CD4-positive, CD25-positive, alpha-beta regulatory T cell (primary cell): ENCODE measurements around the gene SPAG16. TPM values are rescaled to one million over a fixed set of nuclear protein-coding genes. Genes with fewer than 3 reads are reported as not detected.

Experiments
- ATAC-seq, 2 donors: fragments of 150-1000 bp; cut with Tn5 transposase; one replicate each; pipeline ENCODE4 v1.10.0; 2021; ENCODE audit warnings: low read depth in 2 of 2, moderate number of reproducible peaks in 2 of 2, moderate library complexity in 1 of 2
- DNase-seq, 3 donors: peaks; one replicate each; pipeline versions ENCODE4 v3.0.0 to v3.0.0-alpha.2; 2012 to 2022; ENCODE audit warnings: mixed read lengths in 1 of 3
- H3K27ac ChIP-seq: one replicate; pipeline ENCODE4 v1.7.0; 2013; ENCODE audit warnings: mild to moderate bottlenecking, low read length; ENCODE audit not compliant: insufficient read depth, poor library complexity, severe bottlenecking
- H3K27me3 ChIP-seq: one replicate; pipeline ENCODE4 v1.7.0; 2013; ENCODE audit warnings: low read length; ENCODE audit not compliant: control insufficient read depth, insufficient read depth
- H3K36me3 ChIP-seq: one replicate; pipeline ENCODE4 v1.7.0; 2013; ENCODE audit warnings: mild to moderate bottlenecking, low read length, moderate library complexity; ENCODE audit not compliant: control insufficient read depth, insufficient read depth
- H3K4me1 ChIP-seq: 2 replicates; pipeline ENCODE4 v1.7.0; 2013; ENCODE audit warnings: mild to moderate bottlenecking, low read length; ENCODE audit not compliant: insufficient read depth, control insufficient read depth, poor library complexity, severe bottlenecking
- H3K4me3 ChIP-seq: one replicate; pipeline ENCODE4 v1.7.0; 2013; ENCODE audit warnings: low read depth, mild to moderate bottlenecking, low read length, moderate library complexity
- H3K9me3 ChIP-seq, 2 experiments: 1 replicate in 1 of 2; 2 replicates in 1 of 2; pipeline ENCODE4 v1.7.0; 2013; ENCODE audit warnings: low read length in 2 of 2, mild to moderate bottlenecking in 1 of 2, moderate library complexity in 1 of 2; ENCODE audit not compliant: control insufficient read depth in 2 of 2
- H3K27ac Mint-ChIP-seq, 3 donors: one replicate each; pipeline ENCODE4 v1.8.0; 2020 to 2022; ENCODE audit warnings: mild to moderate bottlenecking in 3 of 3, mixed read lengths in 3 of 3, moderate library complexity in 2 of 3
- H3K27me3 Mint-ChIP-seq: one replicate; pipeline ENCODE4 v1.8.0; 2022; ENCODE audit warnings: mild to moderate bottlenecking, mixed read lengths
- H3K36me3 Mint-ChIP-seq: one replicate; pipeline ENCODE4 v1.8.0; 2020; ENCODE audit warnings: mixed read lengths
- H3K4me1 Mint-ChIP-seq, 4 donors: one replicate each; pipeline ENCODE4 v1.8.0; 2020 to 2022; ENCODE audit warnings: mixed read lengths in 4 of 4, mild to moderate bottlenecking in 1 of 4
- H3K4me3 Mint-ChIP-seq, 4 donors: one replicate each; pipeline ENCODE4 v1.8.0; 2020 to 2022; ENCODE audit warnings: mild to moderate bottlenecking in 4 of 4, mixed read lengths in 4 of 4, moderate library complexity in 3 of 4
- H3K9me3 Mint-ChIP-seq, 7 donors: one replicate each; pipeline ENCODE4 v1.8.0; 2020 to 2022; ENCODE audit warnings: mixed read lengths in 7 of 7, mild to moderate bottlenecking in 3 of 7, moderate library complexity in 2 of 7
- polyA plus RNA-seq, 4 donors: library from polyadenylated mRNA; unstranded; fragments of 300-500 nt; fragmentation: Illumina TruSeq; gene quantifications; one replicate each; pipeline ENCODE4 v1.2.3, GENCODE V29; 2021
- total RNA-seq: library from RNA; stranded (reverse); gene quantifications from one replicate; pipeline ENCODE4 v1.2.3, GENCODE V29; 2022

SPAG16 gene
- total and polyA plus RNA-seq, 5 donors from 2014 or later = 7.7 to 21.1 (median 19.4) TPM

DNA sequence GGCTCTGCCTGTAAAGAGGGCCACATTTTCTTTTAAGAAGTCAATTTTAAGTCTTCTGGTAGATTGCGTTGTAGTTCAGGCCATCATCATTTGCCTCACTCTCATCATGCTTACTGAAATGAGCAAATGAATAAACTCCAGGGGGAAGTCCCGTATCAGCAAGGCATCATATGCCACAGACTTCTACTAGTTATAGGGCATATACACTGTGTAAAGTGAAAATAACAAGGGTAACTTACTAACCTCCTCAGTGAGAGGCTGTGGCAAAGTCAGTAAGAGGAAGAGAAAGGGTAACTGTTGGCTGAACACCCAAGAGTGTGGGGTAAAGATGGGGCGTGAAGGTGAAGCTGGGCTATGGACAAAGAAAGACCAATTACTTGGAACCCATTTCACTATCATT, 456.2 kb downstream of the SPAG16 start:
- Mint-ChIP-seq H3K27ac (no peak overlapping the region), H3K4me3 (no peak overlapping the region), H3K9me3 (peaks cover 0 to 1% (median 0%) of the 10 kb centered on the region in 7 donors), H3K36me3 (no peaks in the 10 kb centered on the region), H3K27me3 (peaks cover 6% of the 10 kb centered on the region), H3K4me1 (no peaks in the 10 kb centered on the region)
- Histone ChIP-seq H3K36me3 (no peaks in the 10 kb centered on the region), H3K27ac (no peak overlapping the region), H3K9me3 (no peaks in the 10 kb centered on the region), H3K4me3 (no peak overlapping the region), H3K27me3 (no peaks in the 10 kb centered on the region), H3K4me1 (no peaks in the 10 kb centered on the region)
- ATAC-seq (no peak), DNase-seq (no peak)

DNA sequence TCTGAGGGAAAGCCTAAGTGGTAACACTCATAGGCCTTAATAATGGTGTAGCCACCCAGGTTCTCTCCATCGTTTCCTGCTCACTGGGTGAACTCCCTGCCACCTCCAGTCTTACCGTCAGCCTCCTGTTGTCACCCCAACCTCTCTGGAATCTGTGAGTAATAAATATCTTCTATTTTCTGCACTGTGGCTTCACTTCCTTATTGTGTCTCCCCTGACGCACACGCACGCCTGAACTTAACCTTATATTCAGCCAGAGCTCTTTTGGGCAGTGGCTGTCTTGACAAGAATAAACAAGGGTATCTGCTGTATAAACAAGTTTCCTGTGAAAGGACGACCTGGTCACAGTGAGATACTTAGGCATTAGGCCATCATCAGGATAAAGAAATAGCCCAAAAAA, 467.2 kb downstream of the SPAG16 start:
- no peak overlapping the region for H3K27ac ChIP-seq
- Mint-ChIP-seq H3K9me3 (no peaks in the 10 kb centered on the region), H3K27me3 (no peaks in the 10 kb centered on the region), H3K4me1 (no peaks in the 10 kb centered on the region), H3K27ac (no peak overlapping the region), H3K4me3 (no peak overlapping the region), H3K36me3 (no peaks in the 10 kb centered on the region)
- DNase-seq (no peak), ATAC-seq (no peak)
- H3K4me1 ChIP-seq = no peaks in the 10 kb centered on the region
- H3K27me3 ChIP-seq = no peaks in the 10 kb centered on the region
- H3K4me3 ChIP-seq = no peak overlapping the region
- no peaks in the 10 kb centered on the region for H3K36me3 ChIP-seq
- no peaks in the 10 kb centered on the region for H3K9me3 ChIP-seq

DNA sequence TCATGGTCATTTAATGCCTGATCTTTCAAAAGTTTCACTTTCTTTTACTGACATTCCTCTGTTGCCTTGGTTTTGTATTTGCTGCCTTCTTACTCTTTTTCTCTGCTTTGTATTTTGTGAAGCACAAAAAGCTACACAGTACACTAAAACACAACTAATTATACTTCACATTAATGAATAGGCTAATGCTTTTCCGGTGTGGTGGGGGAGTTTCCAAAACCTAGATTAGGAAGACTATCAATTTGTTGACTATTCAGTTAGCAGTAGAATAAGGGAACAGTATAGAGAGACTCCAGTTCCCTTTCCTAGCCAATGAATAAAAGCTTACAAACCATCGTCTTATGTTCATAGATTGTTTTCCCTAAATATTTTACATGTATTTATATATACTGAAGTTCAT, 468.3 kb downstream of the SPAG16 start:
- H3K4me3 Mint-ChIP-seq = peak overlapping the region in 1 of 4 donors; percentile 40
- H3K27ac ChIP-seq = no peak overlapping the region
- H3K4me3 ChIP-seq = no peak overlapping the region
- H3K9me3 Mint-ChIP-seq = no peaks in the 10 kb centered on the region
- no peak for DNase-seq
- no peaks in the 10 kb centered on the region for H3K27me3 Mint-ChIP-seq
- no peaks in the 10 kb centered on the region for H3K36me3 Mint-ChIP-seq
- H3K4me1 ChIP-seq = no peaks in the 10 kb centered on the region
- H3K36me3 ChIP-seq = no peaks in the 10 kb centered on the region
- H3K9me3 ChIP-seq = no peaks in the 10 kb centered on the region
- no peak for ATAC-seq
- no peak overlapping the region for H3K27ac Mint-ChIP-seq
- H3K27me3 ChIP-seq = no peaks in the 10 kb centered on the region
- no peaks in the 10 kb centered on the region for H3K4me1 Mint-ChIP-seq

DNA sequence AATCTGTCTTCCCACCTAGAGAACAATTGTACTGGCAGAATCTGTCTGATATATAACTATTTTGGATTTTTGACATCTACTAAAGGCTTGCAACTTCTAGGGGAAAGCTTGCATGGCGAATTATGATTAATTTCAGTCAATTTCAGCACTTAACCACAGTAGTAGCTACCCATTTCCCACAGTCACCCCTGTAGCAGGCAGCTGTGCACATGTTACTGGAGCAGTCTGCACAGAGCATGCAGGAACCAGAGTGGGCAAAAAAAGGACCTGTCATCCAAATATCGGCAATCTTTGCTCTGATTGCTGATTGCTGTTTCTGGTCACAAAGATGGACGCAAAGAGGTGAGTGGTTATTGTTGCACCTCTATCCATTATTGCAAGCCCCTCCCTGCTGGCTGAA, 473.3 kb downstream of the SPAG16 start:
- no peak for ATAC-seq
- Mint-ChIP-seq H3K4me1 (no peaks in the 10 kb centered on the region), H3K27ac (no peak overlapping the region), H3K36me3 (no peaks in the 10 kb centered on the region), H3K27me3 (no peaks in the 10 kb centered on the region), H3K9me3 (peaks cover 0 to 2% (median 0%) of the 10 kb centered on the region in 7 donors), H3K4me3 (no peak overlapping the region)
- Histone ChIP-seq H3K4me3 (no peak overlapping the region), H3K4me1 (no peaks in the 10 kb centered on the region), H3K27ac (no peak overlapping the region), H3K27me3 (no peaks in the 10 kb centered on the region), H3K9me3 (no peaks in the 10 kb centered on the region), H3K36me3 (no peaks in the 10 kb centered on the region)
- no peak for DNase-seq

DNA sequence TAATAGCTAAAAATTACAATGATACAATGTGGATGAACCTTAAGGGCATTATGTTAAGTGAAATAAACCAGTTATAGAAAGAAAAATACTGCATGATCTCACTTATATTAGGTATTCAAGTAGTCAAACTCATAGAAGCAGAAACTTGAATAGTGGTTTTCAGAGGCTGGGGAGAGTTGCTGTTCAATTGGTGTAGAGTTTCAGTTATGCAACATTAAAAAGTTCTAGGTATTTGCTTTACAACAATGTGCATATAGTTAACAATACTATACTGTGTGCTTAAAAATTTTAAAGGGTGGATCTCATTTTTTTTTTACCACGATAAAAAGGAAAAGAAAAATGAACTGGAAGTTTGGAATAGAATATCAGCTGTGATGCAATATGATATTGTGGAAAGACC, 479.1 kb downstream of the SPAG16 start:
- DNase-seq (no peak), ATAC-seq (no peak)
- H3K27me3 Mint-ChIP-seq = peaks cover 6% of the 10 kb centered on the region
- Histone ChIP-seq H3K4me1 (no peaks in the 10 kb centered on the region), H3K4me3 (no peak overlapping the region), H3K9me3 (no peaks in the 10 kb centered on the region), H3K27me3 (no peaks in the 10 kb centered on the region), H3K36me3 (no peaks in the 10 kb centered on the region), H3K27ac (no peak overlapping the region)
- peaks cover 0 to 2% (median 0%) of the 10 kb centered on the region in 7 donors for H3K9me3 Mint-ChIP-seq
- H3K27ac Mint-ChIP-seq = no peak overlapping the region
- H3K36me3 Mint-ChIP-seq = no peaks in the 10 kb centered on the region
- H3K4me1 Mint-ChIP-seq = peaks cover 0 to 4% (median 0%) of the 10 kb centered on the region in 4 donors
- H3K4me3 Mint-ChIP-seq = no peak overlapping the region

DNA sequence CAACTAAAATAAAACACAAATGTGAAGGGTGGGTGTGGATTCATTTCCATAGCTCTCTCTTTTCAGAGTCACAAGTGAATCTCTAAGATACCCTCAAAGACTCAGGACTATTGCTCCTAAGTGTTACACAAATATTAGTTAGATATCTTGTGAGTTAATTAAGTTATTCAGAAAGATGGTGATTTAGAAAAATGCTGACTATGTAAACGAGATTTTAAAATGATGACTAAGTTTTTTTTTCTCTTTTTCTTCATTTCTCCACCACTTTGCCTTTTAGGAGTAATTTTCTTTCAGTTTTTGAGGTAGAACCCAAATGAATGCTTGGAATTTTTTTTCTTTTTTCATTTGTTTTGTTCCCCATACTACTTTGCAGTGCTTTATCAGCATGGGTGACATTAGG, 479.7 kb downstream of the SPAG16 start:
- no peaks in the 10 kb centered on the region for H3K27me3 ChIP-seq
- peaks cover 0 to 4% (median 0%) of the 10 kb centered on the region in 4 donors for H3K4me1 Mint-ChIP-seq
- no peaks in the 10 kb centered on the region for H3K4me1 ChIP-seq
- H3K27ac ChIP-seq = no peak overlapping the region
- H3K36me3 Mint-ChIP-seq = no peaks in the 10 kb centered on the region
- no peak overlapping the region for H3K27ac Mint-ChIP-seq
- peaks cover 0 to under 1% (median 0%) of the 10 kb centered on the region in 7 donors for H3K9me3 Mint-ChIP-seq
- H3K27me3 Mint-ChIP-seq = peaks cover 6% of the 10 kb centered on the region
- no peaks in the 10 kb centered on the region for H3K36me3 ChIP-seq
- H3K4me3 Mint-ChIP-seq = no peak overlapping the region
- H3K4me3 ChIP-seq = no peak overlapping the region
- no peaks in the 10 kb centered on the region for H3K9me3 ChIP-seq
- no peak for ATAC-seq
- no peak for DNase-seq

DNA sequence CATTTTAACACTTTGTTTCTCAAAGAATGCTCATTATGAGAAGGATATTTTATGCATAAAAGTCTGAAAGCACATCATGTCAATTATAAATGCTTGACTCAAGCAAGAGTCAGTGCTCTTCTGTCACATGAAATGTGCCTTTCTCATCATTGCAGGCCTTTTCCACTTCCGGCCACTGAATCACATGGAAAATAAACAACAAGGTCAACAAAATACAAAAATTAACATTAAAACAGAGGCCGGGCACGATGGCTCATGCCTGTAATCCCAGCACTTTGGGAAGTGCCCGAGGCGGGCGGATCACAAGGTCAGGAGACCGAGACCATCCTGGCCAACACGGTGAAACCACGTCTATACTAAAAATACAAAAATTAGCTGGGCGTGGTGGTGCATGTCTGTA, 480.6 kb downstream of the SPAG16 start:
- H3K4me1 Mint-ChIP-seq = peaks cover 0 to 4% (median 0%) of the 10 kb centered on the region in 4 donors
- ATAC-seq = no peak
- no peaks in the 10 kb centered on the region for H3K27me3 ChIP-seq

DNA sequence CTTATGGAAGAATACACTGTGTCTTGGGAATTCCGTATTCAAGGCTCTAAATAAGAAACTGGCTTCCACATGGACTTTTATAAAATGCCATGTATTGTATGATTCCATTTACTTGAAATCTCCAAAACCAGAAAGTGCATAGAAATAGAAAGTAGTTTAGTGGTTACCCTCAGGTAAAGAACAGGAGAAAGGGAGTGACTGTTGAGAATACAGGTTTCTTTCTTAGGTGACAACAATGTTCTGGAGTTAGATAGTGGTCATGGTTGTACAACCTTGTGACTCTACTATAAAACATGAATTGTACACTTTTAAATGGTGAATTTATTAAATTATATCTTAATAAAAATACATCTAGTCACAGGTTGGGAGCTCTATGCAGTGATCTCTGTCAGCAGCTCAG, 481.8 kb downstream of the SPAG16 start:
- no peak overlapping the region for H3K4me3 Mint-ChIP-seq

More for the DNA sequence above, 480.6 kb downstream of the SPAG16 start:
- H3K36me3 Mint-ChIP-seq = no peaks in the 10 kb centered on the region
- H3K27ac Mint-ChIP-seq = no peak overlapping the region
- DNase-seq = no peak
- H3K27ac ChIP-seq = no peak overlapping the region
- H3K9me3 ChIP-seq = no peaks in the 10 kb centered on the region
- peaks cover 6% of the 10 kb centered on the region for H3K27me3 Mint-ChIP-seq
- H3K4me3 Mint-ChIP-seq = no peak overlapping the region
- H3K9me3 Mint-ChIP-seq = no peaks in the 10 kb centered on the region
- H3K4me3 ChIP-seq = no peak overlapping the region
- no peaks in the 10 kb centered on the region for H3K4me1 ChIP-seq
- no peaks in the 10 kb centered on the region for H3K36me3 ChIP-seq

More for the DNA sequence above, 481.8 kb downstream of the SPAG16 start:
- no peak for ATAC-seq
- H3K27me3 ChIP-seq = no peaks in the 10 kb centered on the region
- no peaks in the 10 kb centered on the region for H3K36me3 ChIP-seq
- H3K4me1 Mint-ChIP-seq = peaks cover 0 to 4% (median 0%) of the 10 kb centered on the region in 4 donors
- no peaks in the 10 kb centered on the region for H3K9me3 ChIP-seq
- no peaks in the 10 kb centered on the region for H3K9me3 Mint-ChIP-seq
- H3K36me3 Mint-ChIP-seq = no peaks in the 10 kb centered on the region
- H3K27ac ChIP-seq = no peak overlapping the region
- H3K27ac Mint-ChIP-seq = no peak overlapping the region
- peaks cover 6% of the 10 kb centered on the region for H3K27me3 Mint-ChIP-seq
- DNase-seq = no peak
- no peak overlapping the region for H3K4me3 ChIP-seq
- H3K4me1 ChIP-seq = no peaks in the 10 kb centered on the region
